ENCODE results near the gene DUSP2.

- no peak for TF ChIP-seq CTCF (IDR thresholded peaks at IDR 0.05; ENCODE audit: low read length)
- no peak for TF ChIP-seq EZH2 (optimal IDR thresholded peaks at IDR 0.05; ENCODE audit: low read depth, low read length)
These were observed 1.9 kb downstream of the DUSP2 start for GRCh38 chr2:96143231-96143847.
